Astrocyte (in vitro differentiated cells and primary cell): ENCODE results near the gene LMBRD1.

Experiments
- EZH2 ChIP-seq: IDR thresholded peaks from 2 replicates; pipeline ENCODE4 v1.6.1; 2012; ENCODE audit warnings: mild to moderate bottlenecking, low read length, inconsistent platforms; ENCODE audit not compliant: insufficient read depth
- TF ChIP-seq, protein P1 (sequence below): IDR thresholded peaks from 2 replicates; pipeline ENCODE4 v1.5.1; 2011; ENCODE audit warnings: low read depth, mild to moderate bottlenecking, inconsistent platforms, low read length, moderate library complexity; ENCODE audit not compliant: insufficient read depth

DNA sequence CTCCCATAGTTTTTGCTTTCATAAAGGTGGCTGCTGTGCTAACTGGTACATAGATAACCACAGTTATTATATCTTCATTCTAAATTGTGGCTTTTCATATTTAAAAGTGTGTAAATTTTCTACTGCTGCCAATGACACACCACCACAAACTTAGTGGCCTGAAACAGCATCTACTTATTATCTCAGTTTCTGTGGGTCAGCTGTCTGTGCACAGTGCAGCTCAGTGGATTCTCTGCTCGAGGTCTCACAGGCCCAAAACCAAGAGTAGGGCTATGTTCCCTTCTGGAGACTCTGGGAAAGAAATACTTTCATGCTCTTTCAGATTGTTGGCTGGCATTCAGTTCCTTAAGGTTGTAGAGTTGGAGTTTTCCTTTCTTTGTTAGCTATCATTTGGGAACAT is 90.1 kb downstream of the LMBRD1 start:
- TF ChIP-seq, protein P1, sequence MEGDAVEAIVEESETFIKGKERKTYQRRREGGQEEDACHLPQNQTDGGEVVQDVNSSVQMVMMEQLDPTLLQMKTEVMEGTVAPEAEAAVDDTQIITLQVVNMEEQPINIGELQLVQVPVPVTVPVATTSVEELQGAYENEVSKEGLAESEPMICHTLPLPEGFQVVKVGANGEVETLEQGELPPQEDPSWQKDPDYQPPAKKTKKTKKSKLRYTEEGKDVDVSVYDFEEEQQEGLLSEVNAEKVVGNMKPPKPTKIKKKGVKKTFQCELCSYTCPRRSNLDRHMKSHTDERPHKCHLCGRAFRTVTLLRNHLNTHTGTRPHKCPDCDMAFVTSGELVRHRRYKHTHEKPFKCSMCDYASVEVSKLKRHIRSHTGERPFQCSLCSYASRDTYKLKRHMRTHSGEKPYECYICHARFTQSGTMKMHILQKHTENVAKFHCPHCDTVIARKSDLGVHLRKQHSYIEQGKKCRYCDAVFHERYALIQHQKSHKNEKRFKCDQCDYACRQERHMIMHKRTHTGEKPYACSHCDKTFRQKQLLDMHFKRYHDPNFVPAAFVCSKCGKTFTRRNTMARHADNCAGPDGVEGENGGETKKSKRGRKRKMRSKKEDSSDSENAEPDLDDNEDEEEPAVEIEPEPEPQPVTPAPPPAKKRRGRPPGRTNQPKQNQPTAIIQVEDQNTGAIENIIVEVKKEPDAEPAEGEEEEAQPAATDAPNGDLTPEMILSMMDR, result no peak
- no peak for TF ChIP-seq EZH2
